HEK293T (cell line): ENCODE measurements around the gene MLXIPL.
"Not testable (repeated sequence)": the region's sequence is repeated elsewhere in the genome, so short reads cannot be mapped to it uniquely, and the experiment has no call there.

Experiments used
- CTCF ChIA-PET: fragments of 350-600 bp; formaldehyde crosslinking; extraction: SDS; loops from one replicate; lab custom pipeline; 2021; ENCODE audit warnings: antibody characterized with exemption, inconsistent platforms; lab: Yijun Ruan, JAX
- POLR2A ChIA-PET: fragments of 350-600 bp; formaldehyde crosslinking; extraction: SDS; loops from one replicate; lab custom pipeline; 2020; ENCODE audit warnings: antibody characterized with exemption, inconsistent platforms; lab: Yijun Ruan, JAX
- DNase-seq: peaks from one replicate; pipeline ENCODE4 v3.0.0; 2012; ENCODE audit warnings: mixed read lengths; ENCODE audit errors: extremely low spot score
- ARNT ChIP-seq: fragments of 450-650 bp; IDR thresholded peaks from 2 replicates; pipeline ENCODE4 v1.6.1; 2017; ENCODE audit warnings: mild to moderate bottlenecking
- BHLHE40 ChIP-seq: fragments of 450-650 bp; IDR thresholded peaks from 2 replicates; pipeline ENCODE4 v1.6.1; 2016; ENCODE audit warnings: mild to moderate bottlenecking, moderate library complexity, borderline replicate concordance
- CTBP1 ChIP-seq: fragments of 450-650 bp; IDR thresholded peaks from 2 replicates; pipeline ENCODE4 v1.6.1; 2016; ENCODE audit warnings: borderline replicate concordance
- ELF4 ChIP-seq: fragments of 450-650 bp; IDR thresholded peaks from 2 replicates; pipeline ENCODE4 v1.6.1; 2017; ENCODE audit warnings: antibody characterized with exemption
- FOXA1 ChIP-seq: fragments of 450-650 bp; IDR thresholded peaks from 2 replicates; pipeline ENCODE4 v1.6.1; 2016; ENCODE audit warnings: mild to moderate bottlenecking
- FOXK2 ChIP-seq: fragments of 450-650 bp; IDR thresholded peaks from 2 replicates; pipeline ENCODE4 v1.6.1; 2016; ENCODE audit warnings: mild to moderate bottlenecking
- FOXM1 ChIP-seq: fragments of 450-650 bp; IDR thresholded peaks from 2 replicates; pipeline ENCODE4 v1.6.1; 2017; ENCODE audit warnings: mild to moderate bottlenecking, borderline replicate concordance
- HDGF ChIP-seq: fragments of 450-650 bp; IDR thresholded peaks from 2 replicates; pipeline ENCODE4 v1.6.1; 2017; ENCODE audit warnings: antibody characterized with exemption, borderline replicate concordance
- L3MBTL2 ChIP-seq: fragments of 450-650 bp; conservative IDR thresholded peaks from 2 replicates; pipeline ENCODE4 v1.6.1; 2016; ENCODE audit warnings: mild to moderate bottlenecking
- LEF1 ChIP-seq: fragments of 450-650 bp; IDR thresholded peaks from 2 replicates; pipeline ENCODE4 v1.6.1; 2017; ENCODE audit warnings: mild to moderate bottlenecking, borderline replicate concordance
- NFRKB ChIP-seq: fragments of 450-650 bp; IDR thresholded peaks from 2 replicates; pipeline ENCODE4 v1.6.1; 2016; ENCODE audit warnings: mild to moderate bottlenecking, moderate library complexity
- SP1 ChIP-seq: fragments of 450-650 bp; IDR thresholded peaks from 2 replicates; pipeline ENCODE4 v1.6.1; 2017
- SUZ12 ChIP-seq: fragments of 450-650 bp; IDR thresholded peaks from 2 replicates; pipeline ENCODE4 v1.6.1; 2016; ENCODE audit warnings: mild to moderate bottlenecking
- TARDBP ChIP-seq: fragments of 450-650 bp; IDR thresholded peaks from 2 replicates; pipeline ENCODE4 v1.6.1; 2016
- ZNF384 ChIP-seq: fragments of 450-650 bp; IDR thresholded peaks from 2 replicates; pipeline ENCODE4 v1.6.1; 2016
- TF ChIP-seq, protein P1 (sequence below): fragments of 450-650 bp; IDR thresholded peaks from 2 replicates; pipeline ENCODE4 v1.6.1; 2016

Gene MLXIPL

DNA sequence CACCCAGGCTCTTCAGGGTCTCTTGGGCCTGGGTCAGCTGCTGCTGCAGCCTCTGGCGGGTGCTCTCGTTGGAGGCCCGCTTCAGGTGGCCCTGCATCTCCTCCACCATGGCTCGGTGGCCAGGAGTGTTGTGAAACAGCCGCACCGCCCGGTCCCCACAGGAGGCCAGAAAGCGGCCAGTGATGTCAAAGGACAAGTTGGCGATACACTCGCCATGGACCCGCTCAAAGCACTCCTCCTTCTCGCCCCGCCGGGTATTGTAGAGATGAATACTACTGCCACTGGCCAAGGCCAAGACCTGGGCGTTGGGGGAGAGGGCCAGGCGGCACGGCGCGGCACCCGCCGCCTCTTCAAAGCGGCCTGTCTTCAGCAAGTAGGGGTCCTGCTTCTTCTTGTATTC lies 53.8 kb downstream of the MLXIPL start:
- DNase-seq = no peak
- POLR2A ChIA-PET = no interaction called here
- TF ChIP-seq, protein P1, sequence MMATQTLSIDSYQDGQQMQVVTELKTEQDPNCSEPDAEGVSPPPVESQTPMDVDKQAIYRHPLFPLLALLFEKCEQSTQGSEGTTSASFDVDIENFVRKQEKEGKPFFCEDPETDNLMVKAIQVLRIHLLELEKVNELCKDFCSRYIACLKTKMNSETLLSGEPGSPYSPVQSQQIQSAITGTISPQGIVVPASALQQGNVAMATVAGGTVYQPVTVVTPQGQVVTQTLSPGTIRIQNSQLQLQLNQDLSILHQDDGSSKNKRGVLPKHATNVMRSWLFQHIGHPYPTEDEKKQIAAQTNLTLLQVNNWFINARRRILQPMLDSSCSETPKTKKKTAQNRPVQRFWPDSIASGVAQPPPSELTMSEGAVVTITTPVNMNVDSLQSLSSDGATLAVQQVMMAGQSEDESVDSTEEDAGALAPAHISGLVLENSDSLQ = no peak
- TF ChIP-seq ARNT (no peak), ZNF384 (no peak), ELF4 (no peak), FOXA1 (no peak), LEF1 (no peak), NFRKB (no peak), BHLHE40 (no peak), SUZ12 (no peak), L3MBTL2 (no peak), SP1 (no peak), HDGF (no peak), TARDBP (no peak), CTBP1 (no peak), FOXK2 (no peak), FOXM1 (no peak)
- CTCF ChIA-PET = no interaction called here

DNA sequence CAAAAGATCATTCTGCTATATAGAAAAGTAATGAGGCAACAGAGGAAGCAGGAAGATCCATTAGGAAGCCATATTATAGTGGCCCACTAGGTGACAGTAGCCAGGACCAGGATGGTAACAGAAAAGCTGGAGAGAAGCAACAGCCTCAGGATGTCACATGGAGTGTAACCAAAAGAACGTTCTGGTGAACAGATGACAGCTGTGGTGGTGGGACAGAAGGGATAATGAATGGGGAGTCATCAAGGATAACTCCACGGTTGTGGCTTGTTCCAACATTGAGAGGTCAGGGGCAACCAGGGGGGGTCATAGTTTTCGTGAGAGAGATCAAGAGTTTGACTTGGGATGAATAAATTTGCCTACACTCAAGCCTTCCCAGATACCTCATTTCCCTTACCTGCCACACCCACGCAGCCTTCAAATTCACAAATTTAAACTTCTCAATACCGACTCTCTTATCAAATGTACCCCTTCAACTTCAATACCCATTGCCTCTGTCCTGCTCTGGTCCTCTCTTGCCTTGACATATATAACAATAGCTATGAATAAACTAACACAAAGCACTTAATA lies 55.2 kb downstream of the MLXIPL start:
- no peak for DNase-seq
- TF ChIP-seq HDGF = no peak
- TF ChIP-seq L3MBTL2 = no peak
- TF ChIP-seq BHLHE40 = no peak
- TF ChIP-seq TARDBP = no peak
- TF ChIP-seq ZNF384 = no peak
- TF ChIP-seq FOXA1 = no peak
- no peak for TF ChIP-seq SP1
- TF ChIP-seq LEF1 = no peak
- TF ChIP-seq ARNT = no peak
- no peak for TF ChIP-seq FOXM1
- TF ChIP-seq FOXK2 = no peak
- no peak for TF ChIP-seq NFRKB
- no peak for TF ChIP-seq SUZ12
- TF ChIP-seq CTBP1 = no peak
- ChIA-PET CTCF (no interaction called here), POLR2A (interaction anchor here (1.1 to 2.7 kb wide), 4 partner anchors 8 to 47 kb away, joined by 3 to 18 read pairs (median 5); partner anchors contain the start of genes BAZ1B and TBL2)

DNA sequence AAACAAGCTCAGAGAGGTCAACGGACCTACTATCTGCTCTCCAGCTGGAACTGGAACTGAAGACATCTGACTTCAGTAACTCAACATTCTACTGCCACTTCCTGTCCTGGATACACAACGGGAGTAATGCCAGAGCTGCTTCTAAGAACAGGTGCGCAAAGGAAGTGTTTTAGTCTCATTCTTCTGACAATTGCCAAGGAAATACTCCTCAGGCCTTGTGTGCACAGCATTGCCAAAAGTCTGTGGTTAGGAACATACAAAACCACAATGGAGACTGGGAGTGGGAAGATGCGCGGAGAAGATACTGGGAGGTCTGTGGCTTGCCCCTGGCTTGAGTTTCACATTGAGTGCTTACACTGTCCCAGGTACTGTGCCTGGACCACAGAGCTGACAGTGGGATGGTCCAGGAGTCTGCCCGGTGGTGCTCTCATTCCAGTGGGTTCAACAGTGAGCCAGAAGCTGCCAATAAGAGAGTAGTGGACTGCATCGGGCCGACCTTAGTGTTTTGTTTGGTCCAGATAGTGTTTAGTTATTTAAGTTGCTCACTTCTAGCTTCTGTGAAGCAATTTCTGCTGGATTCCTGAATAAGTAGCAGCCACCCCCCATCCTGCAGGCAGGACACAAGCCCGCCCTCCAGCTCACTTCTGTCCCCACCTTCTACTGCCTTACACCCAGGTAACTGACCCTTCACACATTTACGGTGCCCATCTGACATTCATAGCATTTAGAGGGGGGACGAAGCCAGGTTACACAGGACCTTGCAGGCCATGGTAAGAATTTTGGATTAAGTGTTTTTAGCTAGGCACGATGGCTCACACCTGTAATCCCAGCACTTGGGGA lies 56.3 kb downstream of the MLXIPL start:
- no peak for DNase-seq
- TF ChIP-seq ZNF384 = no peak
- TF ChIP-seq FOXM1 = no peak
- TF ChIP-seq FOXK2 = no peak
- no peak for TF ChIP-seq CTBP1
- no peak for TF ChIP-seq FOXA1
- no peak for TF ChIP-seq SP1
- no peak for TF ChIP-seq ELF4
- no peak for TF ChIP-seq ARNT
- TF ChIP-seq TARDBP = no peak
- TF ChIP-seq, protein P1 = no peak
- TF ChIP-seq HDGF = no peak
- no peak for TF ChIP-seq BHLHE40
- no peak for TF ChIP-seq SUZ12
- TF ChIP-seq L3MBTL2 = no peak
- TF ChIP-seq NFRKB = no peak
- POLR2A ChIA-PET = interaction anchor here (0.5 to 2.7 kb wide), 7 partner anchors 8 to 1002 kb away, joined by 3 to 18 read pairs (median 3); partner anchors contain the start of genes BAZ1B, BCL7B and TBL2
- CTCF ChIA-PET = no interaction called here

DNA sequence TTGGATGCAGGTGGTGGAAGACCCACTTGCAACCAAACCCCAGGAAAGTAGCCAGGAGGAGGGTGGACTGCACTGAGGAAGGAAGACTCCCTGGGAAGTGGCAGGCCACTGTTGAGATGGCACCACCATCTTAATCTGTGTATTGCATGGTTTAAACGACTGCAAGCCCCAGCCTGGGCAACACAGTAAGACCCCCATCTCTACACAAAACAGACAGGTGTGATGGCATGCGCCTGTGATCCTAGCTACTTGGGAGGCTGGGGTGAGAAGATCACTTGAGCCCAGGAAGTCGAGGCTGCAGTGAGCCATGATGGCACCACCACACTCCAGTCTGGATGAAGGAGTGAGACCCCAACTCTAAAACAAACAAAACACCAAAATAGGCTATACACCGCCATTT lies 57.2 kb downstream of the MLXIPL start:
- no peak for DNase-seq
- POLR2A ChIA-PET = interaction anchor here (0.9 to 3.7 kb wide), 3 partner anchors 10 to 44 kb away, joined by 3 to 18 read pairs (median 18); partner anchors contain the start of gene TBL2
- CTCF ChIA-PET = interaction anchor here (1.4 kb wide), 1 partner anchor 158 kb away, joined by 3 read pairs; no protein-coding TSS in a partner anchor
- TF ChIP-seq, protein P1 = no peak
- no peak for TF ChIP-seq L3MBTL2
- no peak for TF ChIP-seq ELF4
- no peak for TF ChIP-seq HDGF
- no peak for TF ChIP-seq ARNT

DNA sequence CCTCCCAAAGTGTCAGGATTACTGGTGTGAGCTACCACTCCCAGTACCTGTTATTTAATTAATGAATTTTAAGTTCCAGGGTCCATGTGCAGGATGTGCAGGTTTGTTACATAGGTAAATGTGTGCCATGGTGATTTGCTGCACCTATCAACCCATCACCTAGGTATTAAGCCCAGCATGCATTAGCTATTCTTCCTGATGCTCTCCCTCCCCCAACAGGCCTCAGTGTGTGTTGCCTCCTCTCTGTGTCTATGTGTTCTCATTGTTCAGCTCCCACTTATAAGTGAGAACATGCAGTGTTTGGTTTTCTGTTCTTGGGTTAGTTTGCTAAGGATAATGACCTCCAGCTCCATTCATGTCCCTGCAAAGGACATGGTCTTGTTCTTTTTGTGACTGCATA lies 57.9 kb downstream of the MLXIPL start:
- DNase-seq = not testable (repeated sequence)
- ChIA-PET POLR2A (interaction anchor here (0.9 to 3.7 kb wide), 3 partner anchors 9 to 44 kb away, joined by 3 to 18 read pairs (median 9); partner anchors contain the start of genes BCL7B and TBL2), CTCF (interaction anchor here (1.4 kb wide), 1 partner anchor 159 kb away, joined by 3 read pairs; no protein-coding TSS in a partner anchor)
